ENCODE data around the gene AGXT. TPM values are rescaled to one million over a fixed set of nuclear protein-coding genes. Genes with fewer than 3 reads are reported as not detected.

The AGXT gene
- total RNA-seq, 1 donor = not detected

DNA sequence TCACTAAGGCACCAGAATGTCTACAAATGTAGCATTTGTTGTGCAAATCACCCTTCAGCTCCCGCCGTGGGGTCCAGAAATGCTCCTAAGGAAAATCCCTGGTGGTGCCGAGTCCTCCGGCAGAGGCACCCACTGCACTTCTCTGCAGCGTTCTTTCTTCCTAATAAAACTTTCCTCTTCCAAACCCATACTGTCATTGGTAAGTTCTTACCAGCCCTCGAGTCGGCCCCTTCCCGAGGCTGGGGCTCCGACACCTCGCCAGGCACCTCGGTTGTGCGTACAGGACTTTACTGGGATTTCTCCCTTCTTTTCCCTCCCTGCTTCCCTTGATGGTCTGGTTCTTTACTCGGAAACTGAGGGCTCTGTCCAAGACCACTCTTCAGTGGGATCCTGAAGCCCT, 10.3 kb upstream of the AGXT start:
- no peak overlapping the region for H3K4me3 ChIP-seq (ENCODE audit: low read depth, low read length)
- DNase-seq (ENCODE audit: low read depth) = no peak
- TF ChIP-seq CTCF (IDR thresholded peaks at IDR 0.05; ENCODE audit: insufficient read depth, low read depth, low read length) = no peak

DNA sequence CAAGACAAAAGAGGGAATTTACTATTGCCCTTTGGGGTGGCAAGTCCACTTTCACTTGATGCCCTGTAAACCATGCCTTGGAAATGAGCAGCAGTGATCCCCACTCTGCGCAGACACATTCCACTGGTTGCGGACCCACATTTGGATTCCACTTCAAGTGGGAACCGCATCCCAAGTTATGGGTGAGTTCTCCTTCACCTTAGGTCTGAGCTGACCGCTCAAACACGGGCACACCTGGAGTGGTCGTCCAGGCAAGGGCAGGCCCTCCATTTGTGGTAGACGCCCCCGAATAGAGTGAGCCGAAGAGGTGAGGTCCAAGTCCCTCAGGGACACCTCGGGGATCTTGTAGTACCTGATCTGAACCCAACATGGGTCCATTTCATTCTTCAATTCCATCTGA, 9.8 kb upstream of the AGXT start:
- no peak for TF ChIP-seq CTCF (IDR thresholded peaks at IDR 0.05; ENCODE audit: insufficient read depth, low read depth, low read length)
- DNase-seq (ENCODE audit: low read depth) = no peak
- H3K4me3 ChIP-seq (ENCODE audit: low read depth, low read length) = no peak overlapping the region

- no peak for DNase-seq (ENCODE audit: low read depth)
- TF ChIP-seq CTCF (IDR thresholded peaks at IDR 0.05; ENCODE audit: insufficient read depth, low read depth, low read length) = no peak
- H3K4me3 ChIP-seq (ENCODE audit: low read depth, low read length) = no peak overlapping the region
Observed at GRCh38 chr2:240861547-240861946, 7.1 kb upstream of the AGXT start.

- no peak for DNase-seq (ENCODE audit: low read depth)
- H3K4me3 ChIP-seq (ENCODE audit: low read depth, low read length) = no peak overlapping the region
- no peak for TF ChIP-seq CTCF (IDR thresholded peaks at IDR 0.05; ENCODE audit: insufficient read depth, low read depth, low read length)
Observed at GRCh38 chr2:240864475-240864874, 4.1 kb upstream of the AGXT start.

DNA sequence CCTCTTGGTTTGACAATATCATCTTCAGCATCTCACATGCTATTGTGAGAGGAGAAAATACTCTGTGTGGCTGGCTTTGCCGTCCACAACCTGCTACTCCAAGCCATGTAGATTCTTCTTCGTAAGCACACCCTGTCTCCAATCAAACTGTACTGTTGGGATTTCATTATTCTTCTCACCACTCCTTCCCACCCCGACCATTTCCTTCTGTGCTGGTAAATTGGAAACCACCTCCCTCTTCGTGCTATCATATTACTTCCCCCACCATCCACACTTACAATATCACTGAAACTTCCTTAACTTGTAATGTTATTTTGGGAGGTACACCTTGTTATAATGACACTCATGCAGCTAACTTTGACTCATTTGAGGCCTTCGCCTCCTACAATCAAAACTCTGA, 3.2 kb upstream of the AGXT start:
- TF ChIP-seq CTCF (IDR thresholded peaks at IDR 0.05; ENCODE audit: insufficient read depth, low read depth, low read length) = no peak
- no peak overlapping the region for H3K4me3 ChIP-seq (ENCODE audit: low read depth, low read length)
- no peak for DNase-seq (ENCODE audit: low read depth)

GRCh38 chr2:240869109-240869955, 708 bp downstream of the AGXT start:
- TF ChIP-seq CTCF (IDR thresholded peaks at IDR 0.05; ENCODE audit: insufficient read depth, low read depth, low read length) = no peak
- DNase-seq (ENCODE audit: low read depth) = no peak
- no peak overlapping the region for H3K4me3 ChIP-seq (ENCODE audit: low read depth, low read length)

Data from fibroblast of villous mesenchyme (primary cell).